ENCODE measurements around the gene UCP2.

DNA sequence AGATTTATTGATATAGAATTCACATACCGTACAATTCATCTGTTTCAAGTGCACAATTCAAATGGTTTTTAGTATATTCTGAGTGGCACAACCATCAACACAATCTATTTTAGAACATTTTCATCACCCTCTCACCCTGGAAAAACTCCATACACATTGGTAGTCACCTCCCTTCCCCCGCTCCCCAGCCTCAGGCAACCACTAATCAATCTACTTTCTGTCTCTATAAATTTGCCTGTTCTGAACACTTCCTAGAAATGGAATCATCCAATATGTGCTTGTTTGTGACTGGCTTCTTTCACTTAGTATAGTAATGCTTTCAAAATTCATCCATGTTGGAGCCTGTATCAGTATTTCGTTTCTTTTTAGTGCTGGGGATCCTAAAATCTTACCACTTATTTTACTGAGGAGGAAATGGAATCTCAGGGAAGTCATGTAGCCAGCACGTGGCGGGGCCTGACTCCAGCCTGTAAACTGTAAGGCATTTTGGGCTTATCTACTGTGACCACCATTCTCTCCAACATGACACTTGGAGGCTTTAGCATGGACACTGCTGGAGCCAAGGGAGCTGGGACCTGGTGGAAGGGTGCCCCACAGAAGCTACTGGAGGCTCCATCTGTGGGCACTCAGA lies 27.1 kb upstream of the UCP2 start:
- TF ChIP-seq, protein P1, sequence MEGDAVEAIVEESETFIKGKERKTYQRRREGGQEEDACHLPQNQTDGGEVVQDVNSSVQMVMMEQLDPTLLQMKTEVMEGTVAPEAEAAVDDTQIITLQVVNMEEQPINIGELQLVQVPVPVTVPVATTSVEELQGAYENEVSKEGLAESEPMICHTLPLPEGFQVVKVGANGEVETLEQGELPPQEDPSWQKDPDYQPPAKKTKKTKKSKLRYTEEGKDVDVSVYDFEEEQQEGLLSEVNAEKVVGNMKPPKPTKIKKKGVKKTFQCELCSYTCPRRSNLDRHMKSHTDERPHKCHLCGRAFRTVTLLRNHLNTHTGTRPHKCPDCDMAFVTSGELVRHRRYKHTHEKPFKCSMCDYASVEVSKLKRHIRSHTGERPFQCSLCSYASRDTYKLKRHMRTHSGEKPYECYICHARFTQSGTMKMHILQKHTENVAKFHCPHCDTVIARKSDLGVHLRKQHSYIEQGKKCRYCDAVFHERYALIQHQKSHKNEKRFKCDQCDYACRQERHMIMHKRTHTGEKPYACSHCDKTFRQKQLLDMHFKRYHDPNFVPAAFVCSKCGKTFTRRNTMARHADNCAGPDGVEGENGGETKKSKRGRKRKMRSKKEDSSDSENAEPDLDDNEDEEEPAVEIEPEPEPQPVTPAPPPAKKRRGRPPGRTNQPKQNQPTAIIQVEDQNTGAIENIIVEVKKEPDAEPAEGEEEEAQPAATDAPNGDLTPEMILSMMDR (IDR thresholded peaks at IDR 0.05), result no peak
- TF ChIP-seq POLR2AphosphoS5 (IDR thresholded peaks at IDR 0.05), result no peak
